OCI-LY3 (cell line): ENCODE data around the gene SND1.

ENCODE experiments used
- H2AFZ ChIP-seq: fragments of 200-600, 300-600 bp; shearing (Covaris generic); 2 replicates; pipeline ENCODE4 v1.6.0; 2014; ENCODE audit warnings: antibody characterized with exemption, low read depth, low read length
- H3K27ac ChIP-seq: fragments of 200-600, 300-600 bp; sonication (generic); 2 replicates; pipeline ENCODE4 v1.5.1; 2014; ENCODE audit warnings: mild to moderate bottlenecking, low read length, moderate library complexity, mixed read lengths
- H3K27me3 ChIP-seq: fragments of 200-600, 300-600 bp; sonication (generic); 2 replicates; pipeline ENCODE4 v1.6.1; 2014; ENCODE audit warnings: low read depth, low read length, mixed read lengths
- H3K36me3 ChIP-seq: fragments of 200-600, 300-600 bp; sonication (generic); replicated peaks from 2 replicates; pipeline ENCODE3; 2014; ENCODE audit warnings: low read depth, low read length, mixed read lengths
- H3K4me1 ChIP-seq: fragments of 300-600, 200-600 bp; sonication (generic); 2 replicates; pipeline ENCODE4 v1.6.1; 2014; ENCODE audit warnings: low read length, mixed read lengths
- H3K4me2 ChIP-seq: fragments of 200-600, 300-600 bp; sonication (generic); 2 replicates; pipeline ENCODE4 v1.6.1; 2014; ENCODE audit warnings: low read length, mixed read lengths
- H3K4me3 ChIP-seq: fragments of 300-600, 200-600 bp; sonication (generic); 2 replicates; pipeline ENCODE4 v1.5.1; 2014; ENCODE audit warnings: antibody characterized with exemption, mild to moderate bottlenecking, low read length, moderate library complexity
- H3K79me2 ChIP-seq: fragments of 300-600, 200-600 bp; shearing (Covaris generic); 2 replicates; pipeline ENCODE4 v1.6.1; 2014; ENCODE audit warnings: mild to moderate bottlenecking, low read length, mixed read lengths
- H3K9ac ChIP-seq: fragments of 300-600, 200-600 bp; shearing (Covaris generic); 2 replicates; pipeline ENCODE4 v1.6.0; 2014; ENCODE audit warnings: mild to moderate bottlenecking, low read length, moderate library complexity
- H3K9me3 ChIP-seq: fragments of 200-600, 300-600 bp; shearing (Covaris generic); 2 replicates; pipeline ENCODE4 v1.6.1; 2014; ENCODE audit warnings: low read length, mixed read lengths; ENCODE audit not compliant: insufficient read depth
- H4K20me1 ChIP-seq: fragments of 200-600, 300-600 bp; sonication (generic); 2 replicates; pipeline ENCODE4 v1.6.1; 2016; ENCODE audit warnings: low read length, mixed read lengths; ENCODE audit not compliant: insufficient read depth
- CTCF ChIP-seq: fragments of 200-600, 300-600 bp; sonication (generic); IDR thresholded peaks from 2 replicates; pipeline ENCODE4 v1.5.1; 2014; ENCODE audit warnings: antibody characterized with exemption, low read length, low read depth
- EZH2phosphoT487 ChIP-seq: fragments of 200-600 bp; shearing (Covaris generic); IDR thresholded peaks from 2 replicates; pipeline ENCODE4 v1.6.1; 2018; ENCODE audit warnings: antibody characterized with exemption, mixed run types, low read depth

SND1 gene

GRCh38 chr7:128010391-128011127 is 358.6 kb downstream of the SND1 start:
- Histone ChIP-seq H2AFZ (no peak overlapping the region), H3K79me2 (0 out of 2 replicates have a peak, but pooled peaks cover 4% of the 10 kb centered on the region), H3K4me1 (peaks cover 1% of the 10 kb centered on the region), H3K4me2 (no peak overlapping the region), H3K9ac (no peak overlapping the region), H3K27me3 (no peaks in the 10 kb centered on the region), H3K36me3 (peaks cover 18% of the 10 kb centered on the region), H4K20me1 (peaks cover 15% of the 10 kb centered on the region), H3K27ac (no peak overlapping the region), H3K9me3 (no peaks in the 10 kb centered on the region), H3K4me3 (no peak overlapping the region)
- no peak for TF ChIP-seq EZH2phosphoT487
- TF ChIP-seq CTCF = no peak

- Histone ChIP-seq H3K27me3 (no peaks in the 10 kb centered on the region), H3K9ac (no peak overlapping the region), H3K27ac (no peak overlapping the region), H3K36me3 (peaks cover 13% of the 10 kb centered on the region), H3K79me2 (no peaks in the 10 kb centered on the region), H3K9me3 (no peaks in the 10 kb centered on the region), H4K20me1 (peaks cover 9% of the 10 kb centered on the region), H2AFZ (no peak overlapping the region), H3K4me1 (no peaks in the 10 kb centered on the region), H3K4me2 (no peak overlapping the region), H3K4me3 (no peak overlapping the region)
- TF ChIP-seq CTCF (no peak), EZH2phosphoT487 (no peak)
Measured at GRCh38 chr7:128011131-128011661, 359.2 kb downstream of the SND1 start.

GRCh38 chr7:128014811-128015210 is 362.8 kb downstream of the SND1 start:
- H3K79me2 ChIP-seq = no peaks in the 10 kb centered on the region
- H3K36me3 ChIP-seq = peaks cover 25% of the 10 kb centered on the region
- no peak overlapping the region for H3K27ac ChIP-seq
- H2AFZ ChIP-seq = no peak overlapping the region
- H4K20me1 ChIP-seq = peaks cover 15% of the 10 kb centered on the region
- H3K27me3 ChIP-seq = no peaks in the 10 kb centered on the region
- no peak overlapping the region for H3K4me2 ChIP-seq
- no peaks in the 10 kb centered on the region for H3K9me3 ChIP-seq
- H3K9ac ChIP-seq = no peak overlapping the region
- no peak for TF ChIP-seq CTCF
- no peak for TF ChIP-seq EZH2phosphoT487
- no peak overlapping the region for H3K4me3 ChIP-seq
- no peaks in the 10 kb centered on the region for H3K4me1 ChIP-seq

- peaks cover 10% of the 10 kb centered on the region; the same call in 1 of the 2 replicates for H4K20me1 ChIP-seq
- no peak overlapping the region for H3K4me3 ChIP-seq
- no peak for TF ChIP-seq EZH2phosphoT487
- no peak for TF ChIP-seq CTCF
- H3K9me3 ChIP-seq = no peaks in the 10 kb centered on the region
- H3K9ac ChIP-seq = no peak overlapping the region
- no peaks in the 10 kb centered on the region for H3K79me2 ChIP-seq
- peaks cover 26% of the 10 kb centered on the region for H3K36me3 ChIP-seq
- H2AFZ ChIP-seq = no peak overlapping the region
- H3K4me1 ChIP-seq = no peaks in the 10 kb centered on the region
- no peak overlapping the region for H3K27ac ChIP-seq
- H3K4me2 ChIP-seq = no peak overlapping the region
- H3K27me3 ChIP-seq = no peaks in the 10 kb centered on the region
Measured at GRCh38 chr7:128017460-128017859, 365.5 kb downstream of the SND1 start.
